PFSK-1 (cell line): ENCODE data around the gene CKAP4.

Experiments used
- FOXP2 ChIP-seq: optimal IDR thresholded peaks from 2 replicates; pipeline ENCODE3; 2011; ENCODE audit warnings: borderline replicate concordance, control low read depth, inconsistent platforms; ENCODE audit not compliant: insufficient read depth; ENCODE audit errors: extremely low read length, extremely low read depth
- POLR2AphosphoS5 ChIP-seq: IDR thresholded peaks from 2 replicates; pipeline ENCODE4 v1.6.1; 2012; ENCODE audit warnings: low read depth, mild to moderate bottlenecking, control low read depth, low read length, moderate library complexity
- REST ChIP-seq, 2 experiments: IDR thresholded peaks; 2 replicates each; pipeline versions ENCODE4 v1.6.1 to v1.8.0; 2011 to 2012; ENCODE audit warnings: low read depth in 2 of 2, low read length in 2 of 2, control low read depth in 1 of 2, inconsistent platforms in 1 of 2, mild to moderate bottlenecking in 1 of 2, moderate library complexity in 1 of 2; ENCODE audit not compliant: insufficient read depth in 1 of 2
- SIN3A ChIP-seq: IDR thresholded peaks from 2 replicates; pipeline ENCODE4 v1.6.1; 2012; ENCODE audit warnings: mild to moderate bottlenecking, low read length, moderate library complexity, borderline replicate concordance; ENCODE audit not compliant: insufficient read depth
- TAF1 ChIP-seq: IDR thresholded peaks from 2 replicates; pipeline ENCODE4 v1.6.1; 2012; ENCODE audit warnings: low read length, control low read depth, borderline replicate concordance; ENCODE audit not compliant: insufficient read depth

Gene CKAP4

GRCh38 chr12:106281804-106282203 is 34.0 kb upstream of the CKAP4 start:
- no peak for TF ChIP-seq TAF1

DNA sequence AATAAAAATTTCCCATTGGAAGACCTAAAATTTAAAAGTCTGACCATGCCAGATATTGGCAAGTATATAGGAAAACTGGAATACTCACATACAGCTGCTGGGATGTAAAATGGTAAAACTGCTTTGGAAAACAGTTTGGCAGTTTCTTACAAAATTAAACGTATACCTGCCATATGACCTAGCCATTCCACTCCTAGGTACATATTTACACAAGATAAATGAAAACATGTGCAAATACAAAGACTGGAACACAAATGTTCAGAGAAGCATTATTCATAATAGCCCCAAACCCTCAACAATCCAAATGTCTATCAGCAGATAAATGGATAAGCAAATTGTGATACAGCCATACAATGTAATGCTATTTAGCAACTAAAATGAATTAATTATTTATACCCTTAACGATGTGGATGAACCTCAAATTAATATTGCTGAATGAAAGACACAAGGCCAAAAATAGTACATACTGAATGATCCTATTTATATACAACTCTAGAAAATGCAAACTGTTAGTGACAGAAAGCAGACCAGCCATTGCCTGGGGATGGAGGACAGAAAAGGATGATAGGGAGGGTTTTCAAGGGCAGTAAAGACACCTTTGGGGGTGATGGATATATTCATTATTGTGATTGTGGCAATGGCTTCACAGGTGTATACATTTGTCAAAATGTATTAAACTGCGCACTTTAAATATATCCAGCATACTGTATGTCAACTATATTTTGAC is 33.4 kb upstream of the CKAP4 start:
- TF ChIP-seq REST (IDR thresholded peaks at IDR 0.05; ENCODE audit: insufficient read depth in 1 of 2, low read depth in 2 of 2, low read length in 2 of 2) (no peak), FOXP2 (no peak), SIN3A (no peak), TAF1 (no peak), POLR2AphosphoS5 (no peak)

GRCh38 chr12:106280106-106280505 is 32.3 kb upstream of the CKAP4 start:
- no peak for TF ChIP-seq TAF1
- TF ChIP-seq REST (IDR thresholded peaks at IDR 0.05; ENCODE audit: insufficient read depth in 1 of 2, low read depth in 2 of 2, low read length in 2 of 2): no peak
- TF ChIP-seq POLR2AphosphoS5: no peak
- TF ChIP-seq FOXP2: no peak
- no peak for TF ChIP-seq SIN3A

DNA sequence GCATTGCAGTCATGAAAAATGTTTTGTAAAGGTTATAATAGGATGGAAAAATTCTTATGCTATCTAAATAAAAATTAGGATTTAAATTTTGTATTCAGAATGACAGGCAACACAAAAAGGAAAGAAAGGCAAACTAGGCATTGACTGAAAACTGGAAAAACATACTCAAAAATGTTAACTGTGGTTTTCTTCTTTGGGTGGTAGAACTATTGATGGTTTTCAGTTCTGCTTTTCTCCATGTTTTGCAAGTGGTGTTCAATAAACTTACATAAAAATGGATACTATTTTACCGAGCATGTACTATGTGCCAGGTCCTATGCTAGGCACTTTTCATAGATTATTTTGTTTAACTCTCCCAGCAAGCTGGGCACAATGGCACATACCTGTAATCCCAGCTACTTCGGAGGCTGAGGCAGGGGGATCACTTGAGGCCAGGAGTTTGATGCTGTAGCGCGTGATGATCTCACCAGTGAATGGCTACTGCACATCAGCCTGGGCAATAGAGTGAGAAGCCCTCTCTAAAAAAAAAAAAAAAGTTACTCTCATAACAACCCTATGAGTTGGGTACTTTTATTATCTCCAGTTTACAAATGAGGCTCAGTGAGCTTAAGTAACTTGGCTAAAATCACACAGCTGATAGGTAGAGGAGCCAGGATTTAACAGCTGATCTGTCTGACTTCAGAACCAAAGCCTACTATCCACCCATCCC is 28.4 kb upstream of the CKAP4 start:
- TF ChIP-seq REST (IDR thresholded peaks at IDR 0.05; ENCODE audit: insufficient read depth in 1 of 2, low read depth in 2 of 2, low read length in 2 of 2) (no peak), POLR2AphosphoS5 (no peak), FOXP2 (no peak), SIN3A (no peak), TAF1 (no peak)

GRCh38 chr12:106275458-106275857 is 27.6 kb upstream of the CKAP4 start:
- TF ChIP-seq SIN3A (no peak), REST (IDR thresholded peaks at IDR 0.05; ENCODE audit: insufficient read depth in 1 of 2, low read depth in 2 of 2, low read length in 2 of 2) (no peak), POLR2AphosphoS5 (no peak), FOXP2 (no peak), TAF1 (no peak)
